ENCODE measurements around the gene ENC1. TPM values are rescaled to one million over a fixed set of nuclear protein-coding genes. Genes with fewer than 3 reads are reported as not detected.

ENC1 gene
- total RNA-seq, 2 experiments from 2014 or later, result 12.1 to 25.9 TPM

DNA sequence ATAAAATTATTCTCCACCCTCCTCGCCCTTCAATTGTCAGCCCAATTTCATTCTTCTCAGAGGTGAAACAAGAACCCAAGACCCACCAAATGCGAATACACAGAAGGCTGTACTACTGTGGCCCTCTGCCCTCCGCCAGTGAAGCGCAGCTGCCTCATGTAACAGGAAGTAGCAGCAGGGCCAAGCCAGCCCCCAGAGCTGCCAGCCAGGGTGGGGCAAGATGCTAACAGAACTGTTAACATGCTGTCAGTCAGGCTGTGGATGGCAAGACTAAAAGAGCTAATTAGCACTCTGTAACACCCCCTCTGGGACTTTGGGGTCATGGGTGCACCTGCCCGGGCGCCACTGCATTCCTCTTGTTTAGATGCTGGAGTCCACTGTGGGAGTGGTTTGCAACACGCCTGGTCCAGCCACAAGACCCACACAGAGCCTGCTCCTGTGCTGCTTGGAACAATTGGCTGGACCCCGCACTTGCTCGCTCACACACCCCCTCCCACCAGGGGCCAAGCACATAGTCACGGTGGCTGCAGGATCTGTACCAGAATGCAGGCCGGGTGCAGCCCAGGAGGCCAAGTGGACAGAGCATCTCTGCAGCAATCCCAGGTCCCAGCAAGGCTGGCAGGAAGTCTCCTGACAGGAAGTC is 30.0 kb upstream of the ENC1 start:
- no peak overlapping the region for H2AFZ ChIP-seq (ENCODE audit: low read length)
- no peak overlapping the region for H3K4me3 ChIP-seq (ENCODE audit: low read depth, low read length, poor library complexity, severe bottlenecking)
- H3K9me3 ChIP-seq (ENCODE audit: low read length), result peaks cover 9% of the 10 kb centered on the region; the same call in 1 of the 2 replicates
- no TSS peak for BruUV-seq (replicated peaks)
- H4K20me1 ChIP-seq (ENCODE audit: insufficient read depth, low read length), result no peaks in the 10 kb centered on the region
- no peaks in the 10 kb centered on the region for H3K9me2 ChIP-seq (ENCODE audit: insufficient read depth, low read length)
- H3K4me2 ChIP-seq (ENCODE audit: low read length), result no peak overlapping the region
- intact Hi-C loops (cut with micrococcal nuclease; ENCODE audit: unreplicated experiment), result no loop called here
- ChIA-PET CTCF (ENCODE audit: unreplicated experiment) (no interaction called here), POLR2A (no interaction called here)
- H3K27ac ChIP-seq (ENCODE audit: low read depth, low read length, poor library complexity, severe bottlenecking), result no peak overlapping the region
- TF ChIP-seq, protein P1, sequence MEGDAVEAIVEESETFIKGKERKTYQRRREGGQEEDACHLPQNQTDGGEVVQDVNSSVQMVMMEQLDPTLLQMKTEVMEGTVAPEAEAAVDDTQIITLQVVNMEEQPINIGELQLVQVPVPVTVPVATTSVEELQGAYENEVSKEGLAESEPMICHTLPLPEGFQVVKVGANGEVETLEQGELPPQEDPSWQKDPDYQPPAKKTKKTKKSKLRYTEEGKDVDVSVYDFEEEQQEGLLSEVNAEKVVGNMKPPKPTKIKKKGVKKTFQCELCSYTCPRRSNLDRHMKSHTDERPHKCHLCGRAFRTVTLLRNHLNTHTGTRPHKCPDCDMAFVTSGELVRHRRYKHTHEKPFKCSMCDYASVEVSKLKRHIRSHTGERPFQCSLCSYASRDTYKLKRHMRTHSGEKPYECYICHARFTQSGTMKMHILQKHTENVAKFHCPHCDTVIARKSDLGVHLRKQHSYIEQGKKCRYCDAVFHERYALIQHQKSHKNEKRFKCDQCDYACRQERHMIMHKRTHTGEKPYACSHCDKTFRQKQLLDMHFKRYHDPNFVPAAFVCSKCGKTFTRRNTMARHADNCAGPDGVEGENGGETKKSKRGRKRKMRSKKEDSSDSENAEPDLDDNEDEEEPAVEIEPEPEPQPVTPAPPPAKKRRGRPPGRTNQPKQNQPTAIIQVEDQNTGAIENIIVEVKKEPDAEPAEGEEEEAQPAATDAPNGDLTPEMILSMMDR (conservative IDR thresholded peaks at IDR 0.05; ENCODE audit: low read length), result no peak
- TF ChIP-seq EZH2phosphoT487 (IDR thresholded peaks at IDR 0.05; ENCODE audit: borderline replicate concordance, low read depth, low read length), result no peak
- no peaks in the 10 kb centered on the region for H3K4me1 ChIP-seq (ENCODE audit: insufficient read depth, low read length, poor library complexity, severe bottlenecking)
- H3K36me3 ChIP-seq (ENCODE audit: insufficient read depth, low read length), result no peaks in the 10 kb centered on the region
- no peak for DNase-seq (ENCODE audit: low spot score)
- H3K79me2 ChIP-seq (ENCODE audit: insufficient read depth, low read depth, low read length), result no peaks in the 10 kb centered on the region

DNA sequence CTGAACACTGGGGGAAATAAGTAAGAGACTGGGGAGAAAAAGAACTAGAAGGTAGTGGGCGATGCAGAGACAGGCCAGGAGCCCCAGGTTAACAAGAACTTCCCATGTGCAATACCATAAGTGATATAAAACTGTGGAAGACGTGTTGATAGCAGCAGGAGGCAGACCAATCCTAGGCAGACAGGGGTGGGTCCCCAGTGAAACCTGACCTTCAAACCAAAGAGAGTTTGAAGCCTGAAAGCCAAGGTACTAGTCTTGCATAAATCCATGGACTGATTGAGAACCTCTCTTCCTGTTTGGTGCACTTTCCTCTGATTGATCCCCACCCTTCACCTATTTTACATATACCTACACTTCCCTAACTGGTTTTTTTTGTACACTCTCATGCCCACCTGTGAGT is 29.3 kb upstream of the ENC1 start:
- no peak for TF ChIP-seq EZH2phosphoT487 (IDR thresholded peaks at IDR 0.05; ENCODE audit: borderline replicate concordance, low read depth, low read length)
- TF ChIP-seq, protein P1 (conservative IDR thresholded peaks at IDR 0.05; ENCODE audit: low read length), result no peak
- H3K79me2 ChIP-seq (ENCODE audit: insufficient read depth, low read depth, low read length), result no peaks in the 10 kb centered on the region
- ChIA-PET POLR2A (interaction anchor here (0.6 kb wide), 3 partner anchors 76 to 879 kb away, joined by 3 to 5 read pairs (median 3); no protein-coding TSS in a partner anchor), CTCF (ENCODE audit: unreplicated experiment) (no interaction called here)
- intact Hi-C loops (cut with micrococcal nuclease; ENCODE audit: unreplicated experiment), result no loop called here
- BruUV-seq (replicated peaks), result no TSS peak
- no peaks in the 10 kb centered on the region for H3K4me1 ChIP-seq (ENCODE audit: insufficient read depth, low read length, poor library complexity, severe bottlenecking)
- H3K4me2 ChIP-seq (ENCODE audit: low read length), result no peak overlapping the region
- H3K9me3 ChIP-seq (ENCODE audit: low read length), result peaks cover 9% of the 10 kb centered on the region; the same call in 1 of the 2 replicates
- H3K27ac ChIP-seq (ENCODE audit: low read depth, low read length, poor library complexity, severe bottlenecking), result no peak overlapping the region
- H3K36me3 ChIP-seq (ENCODE audit: insufficient read depth, low read length), result no peaks in the 10 kb centered on the region
- no peaks in the 10 kb centered on the region for H3K9me2 ChIP-seq (ENCODE audit: insufficient read depth, low read length)
- no peak for DNase-seq (ENCODE audit: low spot score)
- H3K4me3 ChIP-seq (ENCODE audit: low read depth, low read length, poor library complexity, severe bottlenecking), result no peak overlapping the region
- no peak overlapping the region for H2AFZ ChIP-seq (ENCODE audit: low read length)
- no peaks in the 10 kb centered on the region for H4K20me1 ChIP-seq (ENCODE audit: insufficient read depth, low read length)

DNA sequence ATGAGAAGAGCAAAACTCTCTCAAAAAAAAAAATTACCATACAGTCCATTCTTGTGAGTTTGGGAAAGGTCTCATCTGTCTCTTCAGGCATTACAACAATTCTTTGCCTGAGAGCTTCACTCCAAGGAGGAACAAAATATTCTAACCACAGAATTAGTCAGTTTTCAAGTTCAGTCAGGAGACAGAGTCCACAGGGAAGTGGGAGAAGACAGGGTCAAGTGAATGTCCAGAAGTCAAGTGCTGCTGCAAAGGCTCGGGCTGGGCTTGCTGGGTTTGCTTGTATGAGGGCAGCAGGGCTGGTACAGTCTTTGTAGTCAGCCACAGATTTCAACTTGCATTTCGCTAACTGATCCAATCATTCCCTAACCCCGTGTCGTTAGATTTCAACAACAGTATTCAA is 26.9 kb upstream of the ENC1 start:
- H3K4me1 ChIP-seq (ENCODE audit: insufficient read depth, low read length, poor library complexity, severe bottlenecking), result no peaks in the 10 kb centered on the region
- no peaks in the 10 kb centered on the region for H3K9me2 ChIP-seq (ENCODE audit: insufficient read depth, low read length)
- H3K27ac ChIP-seq (ENCODE audit: low read depth, low read length, poor library complexity, severe bottlenecking), result no peak overlapping the region
- no peak overlapping the region for H2AFZ ChIP-seq (ENCODE audit: low read length)
- no peak for DNase-seq (ENCODE audit: low spot score)
- ChIA-PET CTCF (ENCODE audit: unreplicated experiment) (no interaction called here), POLR2A (interaction anchor here (0.6 kb wide), 2 partner anchors 725 to 757 kb away, joined by 3 read pairs; no protein-coding TSS in a partner anchor)
- TF ChIP-seq, protein P1 (conservative IDR thresholded peaks at IDR 0.05; ENCODE audit: low read length), result no peak
- no peak for TF ChIP-seq EZH2phosphoT487 (IDR thresholded peaks at IDR 0.05; ENCODE audit: borderline replicate concordance, low read depth, low read length)
- BruUV-seq (replicated peaks), result no TSS peak
- intact Hi-C loops (cut with micrococcal nuclease; ENCODE audit: unreplicated experiment), result no loop called here
- no peak overlapping the region for H3K4me3 ChIP-seq (ENCODE audit: low read depth, low read length, poor library complexity, severe bottlenecking)
- no peaks in the 10 kb centered on the region for H4K20me1 ChIP-seq (ENCODE audit: insufficient read depth, low read length)
- no peak overlapping the region for H3K4me2 ChIP-seq (ENCODE audit: low read length)
- H3K79me2 ChIP-seq (ENCODE audit: insufficient read depth, low read depth, low read length), result no peaks in the 10 kb centered on the region
- H3K36me3 ChIP-seq (ENCODE audit: insufficient read depth, low read length), result no peaks in the 10 kb centered on the region
- peaks cover 9% of the 10 kb centered on the region; the same call in 1 of the 2 replicates for H3K9me3 ChIP-seq (ENCODE audit: low read length)
